Central memory CD8-positive, alpha-beta T cell (primary cell): ENCODE results near the gene HOXA2.

ENCODE experiments used
- ATAC-seq: fragments of 150-1000 bp; cut with Tn5 transposase; replicated peaks from 2 replicates; pipeline ENCODE4 v1.10.0; 2022; ENCODE audit warnings: mild to moderate bottlenecking, moderate FRiP score, moderate number of reproducible peaks; ENCODE audit not compliant: poor library complexity, severe bottlenecking; ENCODE audit errors: extremely low read depth
- DNase-seq, 2 donors: peaks; one replicate each; pipeline ENCODE4 v3.0.0; 2021; ENCODE audit warnings: low spot score in 2 of 2
- H3K27ac Mint-ChIP-seq: one replicate; pipeline ENCODE4 v1.8.0; 2022; ENCODE audit warnings: low read depth, mild to moderate bottlenecking, moderate library complexity, mixed read lengths
- H3K27me3 Mint-ChIP-seq: one replicate; pipeline ENCODE4 v1.8.0; 2022; ENCODE audit warnings: mixed read lengths
- H3K36me3 Mint-ChIP-seq: one replicate; pipeline ENCODE4 v1.8.0; 2022; ENCODE audit warnings: mild to moderate bottlenecking, moderate library complexity, mixed read lengths; ENCODE audit not compliant: insufficient read depth
- H3K4me1 Mint-ChIP-seq: one replicate; pipeline ENCODE4 v1.8.0; 2022; ENCODE audit warnings: mixed read lengths
- H3K4me3 Mint-ChIP-seq: one replicate; pipeline ENCODE4 v1.8.0; 2022; ENCODE audit warnings: mild to moderate bottlenecking, moderate library complexity, mixed read lengths
- H3K9me3 Mint-ChIP-seq: one replicate; pipeline ENCODE4 v1.8.0; 2022; ENCODE audit warnings: mixed read lengths

Gene HOXA2

GRCh38 chr7:27068259-27068658 lies 34.2 kb downstream of the HOXA2 start:
- H3K9me3 Mint-ChIP-seq = no peaks in the 10 kb centered on the region
- no peak overlapping the region for H3K27ac Mint-ChIP-seq
- H3K4me3 Mint-ChIP-seq = no peak overlapping the region
- DNase-seq (no peak), ATAC-seq (no peak)
- H3K27me3 Mint-ChIP-seq = peaks cover 45% of the 10 kb centered on the region
- H3K36me3 Mint-ChIP-seq = no peaks in the 10 kb centered on the region
- no peaks in the 10 kb centered on the region for H3K4me1 Mint-ChIP-seq

- H3K4me3 Mint-ChIP-seq = no peak overlapping the region
- ATAC-seq (no peak), DNase-seq (no peak)
- H3K27ac Mint-ChIP-seq = no peak overlapping the region
- H3K9me3 Mint-ChIP-seq = no peaks in the 10 kb centered on the region
- no peaks in the 10 kb centered on the region for H3K36me3 Mint-ChIP-seq
- no peaks in the 10 kb centered on the region for H3K4me1 Mint-ChIP-seq
- peaks cover 55% of the 10 kb centered on the region for H3K27me3 Mint-ChIP-seq
These were observed 36.3 kb downstream of the HOXA2 start for GRCh38 chr7:27066148-27066547.

- Mint-ChIP-seq H3K4me1 (no peaks in the 10 kb centered on the region), H3K4me3 (no peak overlapping the region), H3K27me3 (peaks cover 56% of the 10 kb centered on the region), H3K36me3 (no peaks in the 10 kb centered on the region), H3K9me3 (no peaks in the 10 kb centered on the region), H3K27ac (no peak overlapping the region)
- DNase-seq (no peak), ATAC-seq (no peak)
These were observed 36.8 kb downstream of the HOXA2 start for GRCh38 chr7:27065709-27066108.

GRCh38 chr7:27064661-27065060 lies 37.8 kb downstream of the HOXA2 start:
- Mint-ChIP-seq H3K36me3 (no peaks in the 10 kb centered on the region), H3K9me3 (no peaks in the 10 kb centered on the region), H3K27ac (no peak overlapping the region), H3K4me3 (no peak overlapping the region), H3K4me1 (no peaks in the 10 kb centered on the region), H3K27me3 (peaks cover 62% of the 10 kb centered on the region)
- DNase-seq = no peak
- ATAC-seq = no peak

GRCh38 chr7:27064159-27064558 lies 38.3 kb downstream of the HOXA2 start:
- Mint-ChIP-seq H3K4me3 (no peak overlapping the region), H3K4me1 (no peaks in the 10 kb centered on the region), H3K27me3 (peaks cover 65% of the 10 kb centered on the region), H3K36me3 (no peaks in the 10 kb centered on the region), H3K27ac (no peak overlapping the region), H3K9me3 (no peaks in the 10 kb centered on the region)
- ATAC-seq (no peak), DNase-seq (no peak)

- H3K4me1 Mint-ChIP-seq = no peaks in the 10 kb centered on the region
- no peak overlapping the region for H3K27ac Mint-ChIP-seq
- no peaks in the 10 kb centered on the region for H3K36me3 Mint-ChIP-seq
- ATAC-seq (no peak), DNase-seq (no peak)
- H3K4me3 Mint-ChIP-seq = no peak overlapping the region
- H3K27me3 Mint-ChIP-seq = peaks cover 61% of the 10 kb centered on the region
- H3K9me3 Mint-ChIP-seq = no peaks in the 10 kb centered on the region
These were observed 39.5 kb downstream of the HOXA2 start for GRCh38 chr7:27062946-27063345.

GRCh38 chr7:27053153-27053552 lies 49.3 kb downstream of the HOXA2 start:
- Mint-ChIP-seq H3K27ac (no peak overlapping the region), H3K4me3 (no peak overlapping the region), H3K4me1 (no peaks in the 10 kb centered on the region), H3K9me3 (no peaks in the 10 kb centered on the region), H3K36me3 (peaks cover 1% of the 10 kb centered on the region), H3K27me3 (peaks cover 22% of the 10 kb centered on the region)
- DNase-seq (no peak), ATAC-seq (no peak)

GRCh38 chr7:27051451-27051850 lies 51.0 kb downstream of the HOXA2 start:
- Mint-ChIP-seq H3K4me1 (no peaks in the 10 kb centered on the region), H3K36me3 (peaks cover 1% of the 10 kb centered on the region), H3K27ac (no peak overlapping the region), H3K4me3 (no peak overlapping the region), H3K27me3 (peaks cover 6% of the 10 kb centered on the region), H3K9me3 (no peaks in the 10 kb centered on the region)
- ATAC-seq (no peak), DNase-seq (no peak)
